Upper lobe of left lung (tissue), 4 donors: Measurements from ENCODE around the gene FGF12.

Experiments used
- CTCF ChIP-seq, 6 experiments: fragments of 450-650 bp in 4 of 6; fragments of 200-600 bp in 2 of 6; sonication (generic) in 2 of 6; IDR thresholded peaks; one replicate each; pipeline ENCODE4 v1.5.1; 2016 to 2019; ENCODE audit warnings: antibody characterized with exemption in 6 of 6
- POLR2A ChIP-seq, 4 donors: fragments of 450-650 bp; IDR thresholded peaks; one replicate each; pipeline ENCODE4 v1.5.1; 2016 to 2017; ENCODE audit warnings: antibody characterized with exemption in 4 of 4, mild to moderate bottlenecking in 2 of 4
- POLR2AphosphoS5 ChIP-seq, 2 donors: sonication (generic); formaldehyde crosslinking; IDR thresholded peaks; one replicate each; pipeline ENCODE4 v1.5.1; 2017; ENCODE audit warnings: antibody characterized with exemption in 2 of 2

- TF ChIP-seq POLR2AphosphoS5 (IDR thresholded peaks at IDR 0.05) (no peak), CTCF (IDR thresholded peaks at IDR 0.05) (no peak), POLR2A (IDR thresholded peaks at IDR 0.05) (no peak)
Measured at GRCh38 chr3:192373032-192373431, 354.3 kb downstream of the FGF12 start.
